Fibroblast of upper back skin (primary cell): ENCODE data around the gene TRMT2A.
"Not testable (repeated sequence)": the region's sequence is repeated elsewhere in the genome, so short reads cannot be mapped to it uniquely, and the experiment has no call there.

Experiments
- DNase-seq: peaks from one replicate; pipeline ENCODE4 v3.0.0-alpha.2; 2013

TRMT2A gene

GRCh38 chr22:20084547-20085413 is 32.2 kb downstream of the TRMT2A start:
- DNase-seq = no peak

GRCh38 chr22:20083891-20084546 is 33.0 kb downstream of the TRMT2A start:
- DNase-seq = no peak

GRCh38 chr22:20083157-20083890 is 33.7 kb downstream of the TRMT2A start:
- no peak for DNase-seq

- DNase-seq = peak; percentile 41
These were observed 36.0 kb downstream of the TRMT2A start for GRCh38 chr22:20080776-20081654.

GRCh38 chr22:20080445-20080775 is 36.6 kb downstream of the TRMT2A start:
- DNase-seq = peak; percentile 46

GRCh38 chr22:20079745-20080444 is 37.1 kb downstream of the TRMT2A start, which contains the start of gene DGCR8:
DGCR8 (plus strand) TSS chr22:20080241; CDS start chr22:20085964, 5,723 bp downstream.
- DNase-seq = peak; percentile 95

GRCh38 chr22:20076627-20077172 is 40.3 kb downstream of the TRMT2A start:
- DNase-seq = no peak

GRCh38 chr22:20071524-20071972 is 45.5 kb downstream of the TRMT2A start:
- no peak for DNase-seq

- no peak for DNase-seq
These were observed 47.5 kb downstream of the TRMT2A start for GRCh38 chr22:20069331-20070042.

GRCh38 chr22:20068640-20069039 is 48.4 kb downstream of the TRMT2A start:
- no peak for DNase-seq

GRCh38 chr22:20067384-20067682 is 49.7 kb downstream of the TRMT2A start:
- not testable (repeated sequence) for DNase-seq

- DNase-seq = no peak
These were observed 50.2 kb downstream of the TRMT2A start for GRCh38 chr22:20066617-20067383.

- DNase-seq = no peak
These were observed 51.0 kb downstream of the TRMT2A start for GRCh38 chr22:20065896-20066616.

GRCh38 chr22:20064545-20065262 is 52.3 kb downstream of the TRMT2A start:
- no peak for DNase-seq

GRCh38 chr22:20064140-20064480 is 52.9 kb downstream of the TRMT2A start:
- DNase-seq = no peak

GRCh38 chr22:20063271-20064139 is 53.5 kb downstream of the TRMT2A start:
- no peak for DNase-seq

GRCh38 chr22:20062766-20063083 is 54.3 kb downstream of the TRMT2A start:
- peak; percentile 10 for DNase-seq
